Renal pelvis (tissue), 4 donors: ENCODE data around the gene CEBPB. TPM values are rescaled to one million over a fixed set of nuclear protein-coding genes. Genes with fewer than 3 reads are reported as not detected.
A peak's percentile ranks its signal among the peaks of the same experiment; 100 is the strongest.

Source experiments
- DNase-seq: peaks from one replicate; pipeline ENCODE4 v3.0.0-alpha.2; 2013
- polyA plus RNA-seq, 3 donors: library from polyadenylated mRNA; unstranded; fragments of 120-200 nt; gene quantifications; one replicate each; pipeline ENCODE4 v1.2.1, GENCODE V29; 2013; ENCODE audit not compliant: insufficient read length in 3 of 3

CEBPB gene
- polyA plus RNA-seq, 3 donors, result 4.0 to 5.8 (median 4.9) TPM

DNA sequence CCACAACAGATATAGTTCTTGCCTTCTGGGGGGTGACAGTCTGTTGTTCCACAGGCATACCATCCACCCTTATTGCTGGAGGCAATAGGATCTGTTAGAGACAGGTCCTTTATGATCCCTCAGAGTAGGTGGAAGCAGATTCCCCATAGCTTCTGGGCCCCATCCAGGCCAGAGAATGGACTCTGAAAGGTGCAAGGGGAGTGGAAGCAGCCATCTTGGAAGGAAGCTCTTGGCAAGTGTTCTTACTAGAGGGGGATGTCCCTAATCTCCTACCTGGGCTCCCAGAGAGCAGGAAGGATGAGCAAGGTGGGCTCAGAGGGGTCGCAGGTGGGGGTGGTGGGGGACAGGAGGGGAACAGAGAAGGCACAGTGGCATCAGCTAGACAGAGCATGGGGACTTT is 33.4 kb downstream of the CEBPB start:
- no peak for DNase-seq

- DNase-seq, result peak; percentile 53
Measured at GRCh38 chr20:50224531-50225255, 34.1 kb downstream of the CEBPB start.

DNA sequence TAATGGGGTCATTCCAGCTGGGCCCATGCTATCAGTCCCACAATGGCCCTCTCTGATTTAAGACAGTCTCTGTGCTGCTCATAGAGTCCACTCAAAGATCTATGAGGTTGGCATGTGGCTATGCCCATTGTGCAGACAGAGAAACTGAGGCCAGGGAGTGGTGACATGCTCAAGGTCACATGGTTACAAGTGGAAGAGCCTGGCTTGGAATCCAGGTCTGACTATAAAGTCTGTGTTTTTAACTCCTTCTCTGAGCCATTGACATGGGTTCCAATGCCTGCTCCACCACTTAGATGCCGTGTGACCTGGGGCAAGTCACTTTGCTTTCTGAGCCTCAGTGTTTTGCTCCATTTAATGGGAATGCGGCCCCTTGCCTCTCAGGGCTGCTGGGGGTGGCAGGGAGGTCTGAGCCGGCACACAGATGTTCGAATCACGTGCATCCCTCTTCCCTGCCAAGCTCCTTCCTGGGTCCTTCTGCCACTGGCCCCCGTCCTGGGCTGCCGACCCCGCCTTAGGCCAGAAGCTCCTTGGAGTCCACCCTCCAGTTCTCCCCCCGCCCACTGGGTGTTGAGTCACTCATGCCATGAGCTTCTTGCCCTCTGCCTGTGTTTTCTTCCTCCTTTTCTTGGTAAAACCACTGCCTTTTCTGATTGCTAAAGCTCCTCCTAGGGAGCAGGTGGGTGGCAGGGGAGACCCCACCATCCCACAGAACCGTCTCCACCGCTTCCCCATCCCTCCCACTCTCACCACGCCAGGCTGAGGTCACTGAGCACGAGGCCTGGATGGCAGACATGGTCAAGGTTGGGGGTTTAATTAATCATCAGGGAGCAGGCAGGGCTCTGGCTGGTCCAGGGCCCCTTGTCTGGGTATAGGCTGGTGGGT is 35.7 kb downstream of the CEBPB start:
- no peak for DNase-seq

DNA sequence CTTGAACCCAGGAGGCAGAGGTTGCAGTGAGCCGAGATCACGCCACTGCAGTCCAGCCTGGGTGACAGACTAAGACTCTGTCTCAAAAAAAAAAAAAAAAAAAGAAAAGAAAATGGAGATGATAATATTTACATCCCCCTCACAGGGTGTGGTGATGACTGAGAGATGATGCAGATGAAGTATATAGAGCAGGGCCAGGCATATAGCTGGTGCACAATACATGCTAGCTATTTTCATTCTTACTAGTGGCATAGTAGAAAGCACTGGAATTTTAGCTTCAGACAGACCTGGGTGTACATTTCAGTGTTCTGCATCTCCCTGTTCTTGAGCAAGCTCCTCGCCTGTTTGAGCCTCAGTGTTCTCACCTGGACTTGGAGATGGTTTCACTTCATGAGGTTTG is 36.9 kb downstream of the CEBPB start:
- no peak for DNase-seq

- no peak for DNase-seq
Measured at GRCh38 chr20:50229156-50229607, 38.6 kb downstream of the CEBPB start.

DNA sequence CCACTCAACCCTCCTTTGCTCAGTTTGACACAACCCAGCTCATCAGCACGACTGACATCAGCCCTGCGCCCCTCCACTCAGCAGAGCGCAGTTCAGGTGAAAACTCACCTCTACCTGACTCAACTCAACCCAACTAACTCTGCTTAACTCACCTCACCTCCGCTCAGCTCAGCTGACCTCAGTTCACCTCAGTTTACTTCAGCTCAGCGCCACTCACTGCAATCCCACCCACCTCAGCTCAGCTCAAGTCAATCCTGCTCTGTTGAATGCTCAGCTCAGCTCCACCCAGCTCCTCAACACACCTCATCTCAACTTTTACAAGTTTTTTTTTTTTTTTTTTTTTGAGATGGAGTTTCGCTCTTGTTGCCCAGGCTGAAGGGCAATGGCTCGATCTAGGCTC is 39.6 kb downstream of the CEBPB start:
- no peak for DNase-seq

DNA sequence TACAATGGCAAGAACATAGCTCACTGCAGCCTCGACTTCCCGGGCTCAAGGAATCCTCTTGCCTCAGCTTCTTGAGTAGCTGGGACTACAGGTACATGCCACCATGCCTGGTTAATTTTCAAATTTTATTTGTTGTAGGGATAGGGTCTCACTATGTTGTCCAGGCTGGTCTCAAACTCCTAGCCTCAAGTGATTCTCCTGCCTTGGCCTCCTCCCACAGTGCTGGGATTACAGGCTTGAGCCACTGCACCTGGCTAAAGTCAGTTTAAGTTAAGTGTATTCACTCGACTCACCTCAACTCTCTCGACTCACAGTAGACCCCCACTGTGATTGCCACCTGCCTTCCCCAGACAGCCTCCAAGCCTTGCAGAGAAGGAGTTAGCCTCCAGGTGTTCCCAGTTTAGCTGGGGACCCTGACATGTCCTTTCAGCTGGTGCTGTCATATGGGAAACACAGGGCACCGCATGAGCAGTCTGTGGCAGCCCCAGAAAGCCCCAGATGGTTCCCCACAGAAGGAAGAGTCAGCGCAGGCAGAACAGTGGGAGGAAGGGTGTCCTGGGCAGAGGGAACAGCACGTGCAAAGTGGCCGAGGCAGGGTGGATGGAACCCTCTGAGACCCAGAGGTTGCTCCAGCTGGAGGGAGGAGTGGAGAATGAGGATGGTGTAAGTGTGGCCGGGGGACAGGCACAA is 40.4 kb downstream of the CEBPB start:
- DNase-seq, result no peak

- DNase-seq, result no peak
Measured at GRCh38 chr20:50231854-50232253, 41.2 kb downstream of the CEBPB start.

DNA sequence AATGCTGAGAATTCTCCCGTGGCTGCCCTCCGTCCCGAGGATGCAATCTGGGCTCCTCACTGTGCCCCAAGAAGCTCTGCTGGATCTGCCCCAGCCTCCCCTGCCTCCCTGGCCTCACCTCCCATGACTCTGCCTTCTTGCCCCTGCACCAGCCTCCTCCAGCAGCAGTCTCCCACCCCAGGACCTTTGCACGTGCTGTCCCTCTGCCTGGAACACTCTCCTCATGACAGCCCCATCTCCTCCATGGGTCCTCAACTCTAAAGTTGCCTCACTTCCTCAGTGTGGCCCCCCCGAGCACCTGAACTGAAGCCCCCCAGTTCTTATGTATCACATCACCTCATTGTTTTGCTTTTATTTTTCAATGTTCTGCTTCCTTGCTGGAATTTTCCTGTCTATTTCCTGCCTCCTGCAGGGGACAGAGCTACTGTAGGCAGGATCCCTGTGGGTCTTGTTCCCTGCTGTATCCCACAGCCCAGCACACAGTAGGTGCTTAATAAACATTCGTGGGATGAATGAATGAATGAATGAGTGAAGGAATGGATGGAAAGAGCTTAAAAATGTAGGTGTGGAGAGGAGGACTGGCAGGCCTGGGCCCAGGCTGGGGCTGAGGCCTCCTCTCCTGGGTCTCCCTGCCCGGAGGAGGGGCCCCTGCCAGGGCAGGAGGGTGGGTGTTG is 42.2 kb downstream of the CEBPB start:
- DNase-seq, result no peak

GRCh38 chr20:50233325-50234212 is 42.9 kb downstream of the CEBPB start:
- no peak for DNase-seq

DNA sequence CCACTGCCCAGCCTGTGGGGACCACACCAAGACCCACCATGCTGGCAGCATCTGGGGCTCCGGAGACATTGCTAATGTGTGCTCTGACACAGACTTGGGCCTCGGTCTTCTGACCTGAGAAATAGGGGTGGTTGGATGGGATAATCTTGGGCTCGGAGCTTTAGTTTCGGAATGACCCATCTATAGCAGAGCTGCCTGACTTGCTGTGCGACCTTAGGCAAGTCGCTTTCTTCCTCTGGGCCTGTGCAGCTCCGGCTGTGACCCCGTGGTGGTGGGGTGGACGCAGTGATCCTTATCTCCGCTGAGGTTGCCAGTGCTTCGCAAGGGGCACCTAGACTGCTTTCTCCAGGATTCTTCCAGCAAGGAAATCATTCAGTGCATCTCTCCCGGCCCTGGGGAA is 43.7 kb downstream of the CEBPB start:
- no peak for DNase-seq

GRCh38 chr20:50237349-50237748 is 46.7 kb downstream of the CEBPB start:
- no peak for DNase-seq

- DNase-seq, result no peak
Measured at GRCh38 chr20:50238081-50238800, 47.6 kb downstream of the CEBPB start.

GRCh38 chr20:50240092-50240491 is 49.5 kb downstream of the CEBPB start:
- no peak for DNase-seq

GRCh38 chr20:50242178-50242514 is 51.5 kb downstream of the CEBPB start:
- DNase-seq, result no peak

Other genes starting within 250 kb of the CEBPB start
- 10 to 100 TPM; 12.8 to 16.6 (median 15.3) TPM for gene SNAI1, start 207.8 kb upstream of the CEBPB start, polyA plus RNA-seq
- 100 to 1,000 TPM; 145 to 165 (median 150) TPM for gene UBE2V1, start 77.7 kb upstream of the CEBPB start, polyA plus RNA-seq
- 10 to 100 TPM; 25.5 to 29.8 (median 28.0) TPM for gene PEDS1, start 37.1 kb upstream of the CEBPB start, polyA plus RNA-seq